Brain microvascular endothelial cell (primary cell): Measurements from ENCODE around the gene CLUH.

Experiments
- DNase-seq: peaks from one replicate; pipeline ENCODE4 v3.0.0-alpha.2; 2020
- H3K27ac ChIP-seq: fragments of 250-450 bp; sonication (Bioruptor Pico); 2 replicates; pipeline ENCODE4 v1.5.1; 2020; ENCODE audit warnings: mild to moderate bottlenecking, moderate library complexity
- H3K27me3 ChIP-seq: fragments of 250-450 bp; sonication (Bioruptor Pico); replicated peaks from 2 replicates; pipeline ENCODE4 v1.5.1; 2020; ENCODE audit warnings: mild to moderate bottlenecking
- H3K36me3 ChIP-seq: fragments of 250-450 bp; sonication (Bioruptor Pico); replicated peaks from 2 replicates; pipeline ENCODE4 v1.5.1; 2020; ENCODE audit warnings: mild to moderate bottlenecking
- H3K4me3 ChIP-seq: 2 replicates; pipeline ENCODE4 v1.5.1; 2011; ENCODE audit warnings: low read depth, mild to moderate bottlenecking, control low read depth, low read length, moderate library complexity
- in situ Hi-C: cut with HindIII; loops from 2 replicates; pipeline ENCODE4 v1.10.0; 2017; ENCODE audit warnings: low sequenced_read_pairs, low pct_ligation_motif_present
- TF ChIP-seq, protein P1 (sequence below): IDR thresholded peaks from 2 replicates; pipeline ENCODE4 v1.5.1; 2011; ENCODE audit warnings: low read depth, mild to moderate bottlenecking, moderate library complexity, low read length, control low read depth, inconsistent platforms; ENCODE audit errors: missing control alignments

The CLUH gene

DNA sequence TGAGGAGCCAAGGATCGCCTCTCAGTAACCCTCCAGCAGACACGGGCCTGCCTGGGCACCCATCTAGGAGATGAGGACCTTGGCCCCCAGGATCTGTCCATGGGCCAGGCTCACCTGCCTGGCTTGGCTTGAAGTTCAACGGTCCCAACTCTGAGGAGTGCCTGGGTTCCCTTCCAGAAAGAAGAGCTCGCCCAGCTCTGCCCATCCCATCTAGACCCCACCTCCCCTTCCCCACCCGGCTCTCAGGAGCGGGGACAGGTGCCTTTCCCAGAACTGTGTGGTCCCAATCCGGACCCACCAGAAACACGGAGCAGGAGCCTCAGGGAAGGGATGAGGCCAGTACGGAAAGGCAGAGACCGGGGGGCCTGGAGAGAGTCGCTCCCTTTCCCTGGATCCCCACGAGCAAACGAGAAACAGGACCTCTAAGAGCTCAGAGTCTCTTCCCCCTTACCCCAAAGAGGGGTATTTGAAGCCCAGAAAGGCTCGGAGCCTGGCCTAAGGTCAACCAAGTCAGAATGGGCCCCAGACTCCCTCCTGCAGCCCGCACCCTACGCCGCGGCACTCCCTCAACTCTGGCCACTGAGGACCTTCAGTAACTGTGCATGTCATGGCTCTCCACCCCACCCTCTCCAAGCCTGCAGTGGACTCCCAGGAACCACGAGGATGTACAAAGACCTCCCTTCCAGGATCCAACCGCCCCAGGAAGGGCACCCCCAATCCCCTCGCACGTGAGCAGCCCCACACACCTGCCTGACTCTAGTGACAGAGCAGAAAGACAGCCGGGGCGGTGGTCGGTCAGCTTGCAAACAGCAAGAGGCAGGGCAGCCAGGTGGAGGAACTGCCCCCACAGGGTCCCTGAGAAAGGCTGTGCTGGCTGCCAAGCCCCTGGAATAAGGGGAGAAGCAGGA is 5.4 kb downstream of the CLUH start:
- no peak for DNase-seq
- Histone ChIP-seq H3K27me3 (no peaks in the 10 kb centered on the region), H3K36me3 (peaks cover 18% of the 10 kb centered on the region), H3K27ac (peak overlapping the region; percentile 43), H3K4me3 (no peak overlapping the region)
- in situ Hi-C loops = no loop called here
- TF ChIP-seq, protein P1, sequence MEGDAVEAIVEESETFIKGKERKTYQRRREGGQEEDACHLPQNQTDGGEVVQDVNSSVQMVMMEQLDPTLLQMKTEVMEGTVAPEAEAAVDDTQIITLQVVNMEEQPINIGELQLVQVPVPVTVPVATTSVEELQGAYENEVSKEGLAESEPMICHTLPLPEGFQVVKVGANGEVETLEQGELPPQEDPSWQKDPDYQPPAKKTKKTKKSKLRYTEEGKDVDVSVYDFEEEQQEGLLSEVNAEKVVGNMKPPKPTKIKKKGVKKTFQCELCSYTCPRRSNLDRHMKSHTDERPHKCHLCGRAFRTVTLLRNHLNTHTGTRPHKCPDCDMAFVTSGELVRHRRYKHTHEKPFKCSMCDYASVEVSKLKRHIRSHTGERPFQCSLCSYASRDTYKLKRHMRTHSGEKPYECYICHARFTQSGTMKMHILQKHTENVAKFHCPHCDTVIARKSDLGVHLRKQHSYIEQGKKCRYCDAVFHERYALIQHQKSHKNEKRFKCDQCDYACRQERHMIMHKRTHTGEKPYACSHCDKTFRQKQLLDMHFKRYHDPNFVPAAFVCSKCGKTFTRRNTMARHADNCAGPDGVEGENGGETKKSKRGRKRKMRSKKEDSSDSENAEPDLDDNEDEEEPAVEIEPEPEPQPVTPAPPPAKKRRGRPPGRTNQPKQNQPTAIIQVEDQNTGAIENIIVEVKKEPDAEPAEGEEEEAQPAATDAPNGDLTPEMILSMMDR = no peak

DNA sequence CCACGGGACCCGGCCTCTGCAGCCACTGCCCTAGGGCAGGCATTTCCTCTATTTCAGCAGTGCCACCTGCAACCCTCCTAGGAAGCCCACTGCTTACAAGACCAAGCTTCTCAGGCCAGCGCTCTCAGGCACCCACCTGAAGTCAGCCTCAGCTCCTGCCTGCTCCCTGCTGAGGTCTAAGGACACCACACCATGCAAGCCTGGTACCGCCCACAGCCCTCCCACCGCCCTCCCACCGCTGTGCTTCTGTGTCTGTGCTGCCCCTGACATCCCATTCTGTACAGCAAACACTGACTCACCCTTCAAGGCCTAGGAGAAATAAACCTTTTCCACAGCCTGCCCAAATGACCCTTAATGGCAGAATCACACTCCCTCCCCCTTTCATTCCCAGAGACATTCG is 6.3 kb downstream of the CLUH start:
- Histone ChIP-seq H3K4me3 (no peak overlapping the region), H3K27ac (peak overlapping the region; percentile 43), H3K27me3 (no peaks in the 10 kb centered on the region), H3K36me3 (peaks cover 25% of the 10 kb centered on the region)
- TF ChIP-seq, protein P1 = peak; percentile 12
- DNase-seq = peak; percentile 83
- in situ Hi-C loops = no loop called here

DNA sequence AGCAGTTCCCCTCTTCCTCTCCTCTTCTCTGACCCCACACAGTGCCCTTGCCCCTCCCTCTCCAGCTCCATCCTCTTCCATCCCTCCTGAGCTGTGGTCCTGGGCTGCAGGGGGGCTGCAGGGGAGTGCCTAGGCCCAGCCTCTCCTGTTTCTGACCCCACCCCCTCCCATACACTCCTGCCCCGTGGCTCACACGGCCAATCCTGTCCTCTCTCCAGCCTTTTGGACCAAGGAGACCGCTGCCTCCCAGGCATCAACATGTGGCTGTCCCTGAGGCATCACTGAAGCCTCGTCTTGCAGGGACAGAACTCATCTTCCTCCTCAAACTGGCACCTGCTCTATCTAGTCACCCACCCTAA is 6.7 kb downstream of the CLUH start:
- no peaks in the 10 kb centered on the region for H3K27me3 ChIP-seq
- H3K27ac ChIP-seq = no peak overlapping the region
- peaks cover 29% of the 10 kb centered on the region for H3K36me3 ChIP-seq
- TF ChIP-seq, protein P1 = no peak
- DNase-seq = no peak
- H3K4me3 ChIP-seq = no peak overlapping the region
- in situ Hi-C loops = no loop called here

- Histone ChIP-seq H3K4me3 (no peak overlapping the region), H3K36me3 (peaks cover 30% of the 10 kb centered on the region), H3K27me3 (no peaks in the 10 kb centered on the region), H3K27ac (no peak overlapping the region)
- in situ Hi-C loops = no loop called here
- DNase-seq = no peak
- TF ChIP-seq, protein P1 = no peak
These were observed 7.3 kb downstream of the CLUH start for GRCh38 chr17:2704031-2704889.

GRCh38 chr17:2703606-2704005 is 8.0 kb downstream of the CLUH start:
- Histone ChIP-seq H3K27ac (no peak overlapping the region), H3K36me3 (peaks cover 36% of the 10 kb centered on the region), H3K4me3 (no peak overlapping the region), H3K27me3 (no peaks in the 10 kb centered on the region)
- in situ Hi-C loops = no loop called here
- TF ChIP-seq, protein P1 = no peak
- no peak for DNase-seq
